HFFc6 (cell line): ENCODE results near the gene HADHA. TPM values are rescaled to one million over a fixed set of nuclear protein-coding genes. Genes with fewer than 3 reads are reported as not detected.

Experiments
- DNase-seq: peaks from one replicate; pipeline ENCODE4 v3.0.0-alpha.2; 2018
- H3K27ac Mint-ChIP-seq: 2 replicates; pipeline ENCODE4 v1.8.0; 2020; ENCODE audit warnings: mild to moderate bottlenecking, mixed read lengths
- H3K27me3 Mint-ChIP-seq: 2 replicates; pipeline ENCODE4 v1.8.0; 2021; ENCODE audit warnings: mild to moderate bottlenecking, moderate library complexity, mixed read lengths; ENCODE audit not compliant: insufficient read depth
- H3K36me3 Mint-ChIP-seq: 2 replicates; pipeline ENCODE4 v1.8.0; 2021; ENCODE audit warnings: low read depth, mixed read lengths
- H3K4me1 Mint-ChIP-seq: 2 replicates; pipeline ENCODE4 v1.8.0; 2020; ENCODE audit warnings: low read depth, mixed read lengths
- H3K4me3 Mint-ChIP-seq: 2 replicates; pipeline ENCODE4 v1.8.0; 2020; ENCODE audit warnings: mild to moderate bottlenecking, moderate library complexity, mixed read lengths
- H3K9me3 Mint-ChIP-seq: 2 replicates; pipeline ENCODE4 v1.8.0; 2020; ENCODE audit warnings: mild to moderate bottlenecking, mixed read lengths
- CTCF ChIP-seq: fragments of 200-600 bp; sonication (generic); IDR thresholded peaks from 2 replicates; pipeline ENCODE4 v1.5.0; 2021; ENCODE audit warnings: antibody characterized with exemption, mild to moderate bottlenecking
- total RNA-seq, 6 experiments: library from RNA; stranded (reverse); fragmentation: NEBNext Ultra II Directional; extraction: Animal tissue kit (Norgen Biotek cat#: 25700); gene quantifications; 2 replicates in 1 of 6; 3 replicates in 5 of 6; pipeline ENCODE4 v1.2.3, GENCODE V29; 2021

The HADHA gene
- total RNA-seq, 6 experiments from 2014 or later, result 127 to 138 (median 133) TPM

GRCh38 chr2:26187114-26187513, 57.3 kb downstream of the HADHA start:
- Mint-ChIP-seq H3K9me3 (no peaks in the 10 kb centered on the region), H3K4me1 (no peaks in the 10 kb centered on the region), H3K4me3 (no peak overlapping the region), H3K36me3 (0 out of 2 replicates have a peak, but pooled peaks cover 4% of the 10 kb centered on the region), H3K27ac (no peak overlapping the region), H3K27me3 (peaks cover 6% of the 10 kb centered on the region)
- no peak for DNase-seq
- TF ChIP-seq CTCF, result no peak

- H3K36me3 Mint-ChIP-seq, result 0 out of 2 replicates have a peak, but pooled peaks cover 4% of the 10 kb centered on the region
- H3K4me1 Mint-ChIP-seq, result no peaks in the 10 kb centered on the region
- H3K27ac Mint-ChIP-seq, result no peak overlapping the region
- H3K9me3 Mint-ChIP-seq, result no peaks in the 10 kb centered on the region
- DNase-seq, result no peak
- no peak for TF ChIP-seq CTCF
- H3K4me3 Mint-ChIP-seq, result no peak overlapping the region
- H3K27me3 Mint-ChIP-seq, result peaks cover 10% of the 10 kb centered on the region
These were observed 58.3 kb downstream of the HADHA start for GRCh38 chr2:26185954-26186770.

- no peak overlapping the region for H3K4me3 Mint-ChIP-seq
- H3K27me3 Mint-ChIP-seq, result peaks cover 12% of the 10 kb centered on the region
- H3K27ac Mint-ChIP-seq, result no peak overlapping the region
- H3K36me3 Mint-ChIP-seq, result no peaks in the 10 kb centered on the region
- H3K9me3 Mint-ChIP-seq, result no peaks in the 10 kb centered on the region
- TF ChIP-seq CTCF, result no peak
- H3K4me1 Mint-ChIP-seq, result no peaks in the 10 kb centered on the region
- DNase-seq, result no peak
These were observed 59.0 kb downstream of the HADHA start for GRCh38 chr2:26185304-26185928.

GRCh38 chr2:26184555-26185303, 59.7 kb downstream of the HADHA start:
- Mint-ChIP-seq H3K9me3 (no peaks in the 10 kb centered on the region), H3K4me3 (no peak overlapping the region), H3K27me3 (peaks cover 12% of the 10 kb centered on the region), H3K27ac (no peak overlapping the region), H3K36me3 (no peaks in the 10 kb centered on the region), H3K4me1 (no peaks in the 10 kb centered on the region)
- no peak for DNase-seq
- TF ChIP-seq CTCF, result no peak

GRCh38 chr2:26184121-26184520, 60.3 kb downstream of the HADHA start:
- Mint-ChIP-seq H3K9me3 (no peaks in the 10 kb centered on the region), H3K27ac (no peak overlapping the region), H3K27me3 (peaks cover 14% of the 10 kb centered on the region), H3K4me3 (no peak overlapping the region), H3K36me3 (no peaks in the 10 kb centered on the region), H3K4me1 (no peaks in the 10 kb centered on the region)
- DNase-seq, result no peak
- no peak for TF ChIP-seq CTCF
